Right hindlimb (tissue), 1 donor: ENCODE data around the gene PTPRO.
A peak's percentile ranks its signal among the peaks of the same experiment; 100 is the strongest.
"Not testable (repeated sequence)": the region's sequence is repeated elsewhere in the genome, so short reads cannot be mapped to it uniquely, and the experiment has no call there.

ENCODE experiments used
- DNase-seq: peaks from one replicate; pipeline ENCODE4 v3.0.0-alpha.2; 2018

The PTPRO gene

DNA sequence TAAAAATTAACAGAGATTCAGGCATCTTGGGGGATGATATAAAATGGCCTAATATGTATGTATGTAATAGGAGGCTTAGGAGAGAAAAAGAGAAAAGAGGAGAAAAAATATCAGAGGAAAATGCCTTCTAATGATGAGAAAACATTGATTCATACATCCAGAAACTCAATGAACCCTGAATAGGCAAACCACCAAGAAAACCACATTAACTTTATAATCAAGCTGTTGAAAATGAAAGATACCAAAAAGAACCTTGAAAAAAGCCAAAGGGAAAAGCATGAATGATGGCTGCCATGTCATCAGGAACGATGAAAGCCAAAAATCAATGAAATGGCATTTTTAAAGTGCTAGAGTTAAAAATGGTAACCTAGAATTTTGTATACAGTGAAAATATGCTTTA is 286.6 kb downstream of the PTPRO start:
- DNase-seq = no peak

DNA sequence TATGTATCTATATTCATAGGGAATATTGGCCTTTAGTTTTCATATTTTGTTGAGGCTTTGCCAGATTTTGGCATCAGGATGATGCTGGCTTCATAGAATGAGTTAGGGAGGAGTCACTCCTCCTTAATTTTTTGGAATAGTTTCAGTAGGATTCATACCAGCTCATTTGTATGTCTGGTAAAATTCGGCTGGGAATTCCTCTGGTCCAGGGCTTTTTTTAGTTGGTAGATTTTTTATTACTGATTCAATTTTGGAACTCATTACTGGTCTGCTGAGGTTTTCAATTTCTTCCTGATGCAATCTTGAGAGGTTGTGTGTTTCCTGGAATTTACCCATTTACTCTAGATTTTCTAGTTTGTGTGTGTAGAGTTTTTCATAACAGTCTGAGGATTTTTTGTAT is 291.7 kb downstream of the PTPRO start:
- DNase-seq = no peak

DNA sequence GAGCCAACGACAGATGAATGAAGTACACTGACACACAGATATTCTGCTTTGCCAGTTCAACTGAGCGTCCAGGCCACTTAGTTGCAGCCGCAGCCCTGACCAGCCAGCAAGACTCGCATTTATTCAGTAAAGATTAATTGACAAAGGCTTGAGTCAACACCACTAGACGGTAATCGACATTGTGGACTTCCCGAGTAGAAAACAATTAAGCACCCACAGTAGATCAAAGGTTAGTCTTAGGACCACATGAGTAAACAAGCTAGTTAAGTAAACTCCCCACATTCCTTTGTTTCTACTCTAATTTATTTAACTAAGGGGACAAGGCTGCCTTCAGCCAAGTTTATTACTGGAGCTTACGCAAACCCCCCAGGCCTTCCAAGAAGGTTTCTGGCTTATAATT is 294.2 kb downstream of the PTPRO start:
- DNase-seq = not testable (repeated sequence)

DNA sequence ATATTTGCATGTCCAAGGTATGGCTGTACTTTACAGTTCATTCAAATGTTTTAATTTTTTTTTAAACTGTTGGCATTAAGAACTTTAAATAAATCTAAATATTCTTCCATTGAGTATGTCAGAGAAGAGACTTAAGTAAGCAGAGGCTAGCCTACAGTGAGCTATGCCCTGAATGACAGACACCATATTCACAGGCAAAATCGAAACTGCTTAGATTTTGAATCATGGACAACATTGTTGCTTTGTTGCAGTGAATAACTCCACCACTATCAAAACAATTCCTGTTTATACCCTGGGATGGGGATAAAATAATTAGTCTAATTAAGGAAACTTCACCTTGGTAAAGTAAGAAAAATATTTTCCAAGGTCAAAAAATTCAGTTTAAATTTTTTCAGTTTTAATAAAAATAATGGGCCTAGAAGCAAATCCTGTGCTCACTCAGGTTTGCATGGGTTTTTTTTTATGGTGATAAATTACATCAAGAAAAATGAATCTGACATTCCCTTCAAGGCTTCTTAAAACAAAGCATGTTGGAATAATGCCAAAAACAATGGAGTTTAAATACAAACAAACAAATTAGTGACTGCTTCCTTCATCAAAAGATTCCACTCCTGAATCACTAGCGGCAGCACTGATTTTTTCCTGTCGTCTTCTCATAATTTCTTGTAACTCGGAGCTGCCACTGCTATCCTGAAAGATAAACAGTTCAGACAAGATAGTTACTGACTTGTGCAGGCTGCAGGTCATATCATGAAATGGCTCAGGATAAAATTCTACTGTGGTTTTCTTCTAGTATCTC is 298.6 kb downstream of the PTPRO start:
- no peak for DNase-seq

DNA sequence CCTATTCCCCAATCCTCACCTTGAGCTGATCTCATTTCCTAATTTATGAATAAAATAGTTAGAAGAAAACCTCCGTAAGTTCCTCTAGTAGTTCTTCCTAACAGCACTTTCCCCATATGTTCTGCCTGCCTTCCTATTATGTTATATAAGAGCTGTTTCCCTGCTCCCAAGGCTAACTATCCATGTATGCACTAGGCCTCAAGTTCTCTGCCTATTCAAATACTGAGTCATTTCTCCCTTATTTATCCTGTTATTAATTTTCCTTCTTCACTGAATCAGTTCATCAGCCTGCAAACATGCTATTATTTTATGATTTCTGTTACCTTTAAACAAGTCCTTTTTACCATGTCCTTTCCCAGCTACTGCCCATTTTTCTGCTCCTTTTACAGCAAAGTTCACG is 302.8 kb downstream of the PTPRO start:
- no peak for DNase-seq

DNA sequence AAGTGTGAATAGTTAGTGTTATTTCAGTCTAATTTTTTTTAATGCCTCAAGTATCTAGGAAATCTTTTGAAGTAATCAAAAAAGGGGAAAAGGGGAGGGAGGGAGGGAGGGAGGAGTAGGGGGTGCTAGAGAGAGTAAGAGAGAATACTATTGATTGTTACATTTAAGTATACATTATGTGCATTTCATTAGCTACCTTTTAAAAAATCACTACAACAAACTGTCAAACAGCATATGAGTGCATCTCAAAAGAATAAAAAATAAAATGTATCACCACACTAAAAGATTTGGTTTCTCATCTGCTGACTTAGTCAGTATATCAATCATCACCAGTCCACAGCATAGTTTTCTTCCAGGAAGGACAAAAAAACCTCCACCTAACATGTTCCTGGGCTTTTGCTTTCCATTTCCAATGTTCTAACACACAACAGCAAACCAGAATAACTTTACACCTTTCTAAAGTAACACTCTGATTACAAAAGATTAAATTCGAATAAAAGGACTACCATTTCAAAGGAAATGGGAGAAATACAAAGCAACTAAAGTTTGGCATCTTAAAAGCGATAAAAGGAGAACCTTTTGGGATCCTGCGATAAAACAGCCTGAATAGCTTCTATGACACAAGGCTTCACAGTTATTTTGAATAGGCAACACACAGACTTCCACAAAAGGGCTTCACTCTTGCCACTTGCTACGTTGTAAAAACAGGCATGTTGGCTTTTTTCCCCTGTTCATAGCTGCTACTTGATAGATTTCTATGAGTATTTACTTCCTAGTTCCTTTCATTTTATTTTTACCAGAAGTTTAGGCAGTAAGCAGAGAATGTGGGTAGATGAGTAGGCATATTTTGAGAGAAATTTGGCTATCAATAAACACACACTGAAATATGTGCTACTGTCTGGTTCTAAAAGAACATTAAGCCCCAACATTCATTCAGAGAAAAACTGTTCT is 306.0 kb downstream of the PTPRO start:
- no peak for DNase-seq

DNA sequence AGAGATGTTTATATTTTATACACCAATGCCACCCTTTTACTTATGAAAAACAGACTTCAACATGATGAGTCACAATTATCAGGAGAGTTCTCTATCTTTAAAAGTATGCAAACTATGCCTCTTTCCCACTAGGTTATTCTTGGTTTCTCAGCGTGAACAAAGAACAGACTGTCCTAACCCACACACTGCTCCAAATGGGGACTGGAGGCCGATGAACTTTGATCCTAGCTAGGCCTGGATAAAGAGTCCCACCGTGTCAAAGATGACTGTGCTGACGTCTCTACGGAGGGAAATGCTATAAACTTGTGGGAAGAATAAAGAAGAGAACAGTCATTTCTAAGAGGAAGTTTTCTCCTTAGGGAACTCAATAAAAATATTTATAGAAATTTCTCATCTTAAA is 306.8 kb downstream of the PTPRO start:
- DNase-seq = peak; percentile 66

DNA sequence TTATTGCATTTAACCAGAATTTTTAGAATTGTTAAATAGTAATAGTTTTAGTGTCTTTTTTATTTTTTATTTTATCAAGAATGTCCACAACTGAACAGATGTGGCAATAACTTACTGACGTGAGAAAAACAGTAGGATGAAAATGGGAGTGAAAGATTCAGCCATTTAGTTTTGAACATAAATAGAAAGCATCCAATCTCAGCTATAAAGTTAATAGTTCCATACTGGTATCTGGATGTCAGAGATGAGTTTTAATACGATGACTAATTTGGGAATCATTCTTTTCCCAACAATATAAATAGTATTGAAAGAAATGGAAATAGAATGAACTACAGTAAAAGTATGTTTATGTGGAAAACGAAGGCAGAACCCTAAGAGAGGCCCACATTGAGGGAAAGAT is 307.5 kb downstream of the PTPRO start:
- no peak for DNase-seq

DNA sequence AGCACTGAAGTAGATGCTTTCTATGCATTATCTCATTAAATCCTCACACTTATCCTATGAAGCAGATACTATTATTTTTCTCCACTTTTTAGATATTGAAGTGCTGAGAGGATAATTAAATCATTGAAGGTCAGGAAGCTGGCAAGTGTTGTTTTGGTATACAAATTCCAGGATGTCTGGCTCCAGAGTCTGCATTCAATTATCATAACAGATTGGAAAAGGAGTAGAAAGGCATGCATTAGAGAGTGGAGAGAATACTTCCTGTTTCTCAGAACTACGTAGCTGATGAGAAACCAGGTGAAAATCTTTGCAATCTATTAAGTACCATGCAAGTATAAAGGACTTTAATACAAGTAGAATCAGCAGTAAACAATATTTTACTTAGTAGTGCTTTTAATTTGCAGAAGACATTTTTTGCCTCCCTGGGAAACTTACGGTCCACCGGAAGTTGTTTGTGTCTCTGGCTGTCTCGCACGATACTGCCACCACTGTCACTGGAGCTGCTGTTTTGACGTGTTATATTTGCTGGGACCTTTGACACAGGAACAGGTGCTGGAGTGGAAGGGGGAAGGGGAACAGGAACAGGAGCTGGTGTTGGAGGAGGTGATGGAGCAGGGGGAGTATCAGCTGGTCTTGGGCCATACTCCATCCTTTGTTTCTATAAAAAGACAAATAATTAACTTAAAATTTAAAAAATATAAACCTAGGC is 308.9 kb downstream of the PTPRO start:
- no peak for DNase-seq

DNA sequence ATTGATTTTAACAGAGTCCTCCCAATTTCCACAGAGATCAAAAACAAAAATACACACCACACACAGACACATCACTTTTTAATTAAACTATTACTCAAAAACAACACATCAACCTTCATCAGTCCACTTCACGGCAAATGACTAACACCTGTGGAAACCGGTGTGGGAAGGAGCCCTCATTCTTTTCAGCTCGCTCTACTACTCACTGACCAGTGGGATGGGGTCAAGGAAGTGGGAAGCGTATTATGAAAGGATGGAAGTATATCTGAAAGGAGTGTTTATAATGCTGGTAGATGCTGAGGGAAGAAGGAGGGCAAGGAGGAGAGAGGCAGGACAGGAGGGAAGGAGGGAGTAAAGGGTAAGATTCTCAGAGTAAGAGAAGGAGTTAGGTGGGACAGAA is 310.4 kb downstream of the PTPRO start:
- DNase-seq = no peak

DNA sequence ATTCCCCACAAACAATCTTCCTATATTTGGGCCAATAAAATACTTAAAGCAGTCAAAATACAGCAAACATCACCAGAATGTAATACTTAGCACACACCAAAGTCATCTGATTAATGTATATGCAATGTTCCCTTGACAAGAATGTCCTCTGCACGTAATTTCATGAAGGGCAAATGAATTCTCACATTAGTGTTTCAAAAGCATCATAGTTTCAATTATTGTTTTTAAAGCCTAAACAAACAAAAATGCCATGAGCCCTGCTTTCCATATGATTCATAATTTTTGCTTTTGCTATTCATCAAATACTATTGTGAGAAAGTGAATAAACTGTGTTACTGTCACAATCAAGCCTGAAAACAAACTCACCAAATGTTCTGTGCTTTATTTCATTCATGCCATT is 310.9 kb downstream of the PTPRO start:
- DNase-seq = no peak

DNA sequence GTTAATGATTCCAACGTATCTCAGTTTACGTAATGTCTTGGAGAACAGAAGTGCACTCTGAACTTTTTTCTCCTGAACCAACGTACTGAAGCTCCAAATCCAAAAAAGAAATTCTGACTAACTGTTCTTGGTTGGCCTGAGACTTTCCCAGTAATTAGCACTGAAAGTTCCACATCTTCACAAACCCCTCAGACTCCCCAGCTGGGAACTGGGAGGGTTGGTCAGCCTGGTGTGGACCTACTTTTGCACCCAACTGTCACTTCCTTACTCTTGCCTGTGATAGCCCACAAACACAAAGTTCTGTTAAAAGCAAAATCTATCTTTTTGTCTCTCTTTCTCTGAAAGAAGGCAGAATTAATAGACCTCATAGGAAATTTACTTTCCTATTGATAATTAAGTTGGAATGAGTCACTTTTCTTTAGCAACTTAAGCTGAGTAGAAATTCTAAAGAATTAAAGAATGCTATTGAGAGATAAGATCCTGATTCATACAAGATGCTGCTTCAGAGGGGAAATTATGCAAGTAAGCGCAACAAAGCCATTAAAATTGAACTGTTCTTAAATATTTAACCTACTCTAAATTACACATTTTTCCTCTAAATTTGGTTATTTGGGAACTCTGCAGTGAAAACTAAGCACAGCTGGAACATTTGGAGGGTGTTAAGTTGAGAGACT is 311.8 kb downstream of the PTPRO start:
- DNase-seq = no peak

DNA sequence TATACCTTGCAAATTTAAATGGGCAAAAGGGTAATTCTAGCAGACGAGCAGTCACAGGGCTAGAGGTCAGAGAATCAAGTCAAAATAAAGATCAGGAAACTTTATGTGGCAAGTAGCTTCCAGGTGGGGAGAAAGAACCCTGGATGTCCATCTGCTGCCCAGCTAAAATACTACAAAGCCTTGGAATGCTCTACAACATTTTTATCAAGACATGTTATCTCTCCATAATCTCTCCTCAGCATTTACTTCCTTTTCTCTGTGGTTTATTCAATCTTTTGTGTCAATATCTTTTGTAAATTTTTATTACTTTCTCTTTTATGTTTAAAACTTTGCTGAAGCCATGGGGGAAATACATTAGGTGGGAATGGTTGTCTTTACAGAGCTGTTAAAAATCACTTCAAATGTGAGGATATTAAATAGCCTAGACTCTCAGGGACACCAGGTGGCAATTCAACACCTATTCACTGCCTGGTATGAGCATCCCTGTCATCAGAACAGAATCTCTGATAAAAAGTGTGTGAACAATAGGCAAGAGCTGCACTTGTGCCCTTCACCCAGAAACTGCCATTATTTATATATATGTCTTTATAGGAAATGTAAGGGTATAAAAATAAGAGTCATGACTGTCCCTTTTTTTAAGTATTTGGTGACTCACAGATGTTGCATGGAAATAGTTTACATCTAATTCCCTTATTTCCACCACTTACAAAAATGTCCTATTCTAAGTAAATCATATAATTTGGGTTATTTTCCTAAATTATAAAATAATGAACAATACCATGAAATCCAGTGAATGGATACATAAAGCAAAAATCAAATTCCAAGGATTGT is 314.0 kb downstream of the PTPRO start:
- DNase-seq = no peak

DNA sequence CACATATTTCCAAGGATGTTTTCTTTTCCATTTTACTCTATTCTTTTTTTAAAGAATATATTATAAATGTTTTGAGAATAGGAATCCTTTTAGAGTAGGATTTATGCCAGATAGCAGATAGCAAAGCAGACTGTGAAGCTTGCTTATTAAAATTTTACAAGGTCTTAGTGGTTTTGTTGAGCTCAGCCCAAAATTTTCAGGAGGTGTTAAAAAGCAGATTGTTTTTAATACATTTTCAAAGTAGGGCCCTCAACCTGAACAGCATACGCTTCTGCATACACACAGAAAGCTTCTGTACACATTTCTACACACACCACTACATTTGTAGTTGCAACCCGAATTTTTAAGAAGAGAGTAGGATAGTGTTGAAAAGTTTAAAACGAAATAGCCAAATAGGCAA is 315.9 kb downstream of the PTPRO start:
- no peak for DNase-seq

DNA sequence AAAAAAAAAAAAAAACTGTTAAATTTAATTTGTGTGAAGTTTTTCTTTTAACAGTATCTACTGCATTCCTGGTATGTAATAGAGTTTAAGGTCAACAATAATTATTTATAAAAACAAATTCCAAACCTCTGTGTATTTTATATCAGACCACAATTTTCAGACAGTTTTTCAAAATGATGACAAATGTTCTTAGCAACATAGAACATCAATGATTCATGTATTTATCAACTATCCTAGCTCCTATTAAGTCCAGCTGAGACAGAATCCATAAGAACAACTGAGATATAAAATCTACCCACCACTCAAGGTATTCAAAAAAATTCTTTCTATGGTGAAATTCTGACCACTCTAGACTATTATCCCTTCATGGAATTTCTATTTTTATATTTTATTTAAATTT is 322.4 kb downstream of the PTPRO start:
- DNase-seq = no peak

DNA sequence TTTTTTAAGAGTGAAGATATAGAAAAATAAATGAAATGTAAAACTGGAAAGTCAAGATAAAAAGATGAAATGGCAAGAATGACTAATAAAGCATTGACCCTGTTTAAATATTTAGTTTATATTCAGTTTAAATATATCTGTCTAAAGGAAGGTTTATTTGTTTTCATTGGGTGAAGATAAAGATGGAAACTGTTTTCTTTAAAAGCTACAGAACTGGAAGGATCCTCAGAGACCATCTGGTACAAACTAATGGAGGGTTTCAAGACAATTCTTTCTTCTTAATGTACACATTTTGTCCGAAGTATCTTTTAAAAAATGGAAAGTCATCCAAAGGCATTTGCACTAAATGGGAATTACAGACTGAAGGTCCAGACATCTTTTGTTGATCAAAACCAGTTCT is 324.3 kb downstream of the PTPRO start:
- no peak for DNase-seq
